ENCODE data around the gene LMOD2.
A peak's percentile ranks its signal among the peaks of the same experiment; 100 is the strongest.
"Not testable (repeated sequence)": the region's sequence is repeated elsewhere in the genome, so short reads cannot be mapped to it uniquely, and the experiment has no call there.

LMOD2 gene, protein sequence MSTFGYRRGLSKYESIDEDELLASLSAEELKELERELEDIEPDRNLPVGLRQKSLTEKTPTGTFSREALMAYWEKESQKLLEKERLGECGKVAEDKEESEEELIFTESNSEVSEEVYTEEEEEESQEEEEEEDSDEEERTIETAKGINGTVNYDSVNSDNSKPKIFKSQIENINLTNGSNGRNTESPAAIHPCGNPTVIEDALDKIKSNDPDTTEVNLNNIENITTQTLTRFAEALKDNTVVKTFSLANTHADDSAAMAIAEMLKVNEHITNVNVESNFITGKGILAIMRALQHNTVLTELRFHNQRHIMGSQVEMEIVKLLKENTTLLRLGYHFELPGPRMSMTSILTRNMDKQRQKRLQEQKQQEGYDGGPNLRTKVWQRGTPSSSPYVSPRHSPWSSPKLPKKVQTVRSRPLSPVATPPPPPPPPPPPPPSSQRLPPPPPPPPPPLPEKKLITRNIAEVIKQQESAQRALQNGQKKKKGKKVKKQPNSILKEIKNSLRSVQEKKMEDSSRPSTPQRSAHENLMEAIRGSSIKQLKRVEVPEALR

DNA sequence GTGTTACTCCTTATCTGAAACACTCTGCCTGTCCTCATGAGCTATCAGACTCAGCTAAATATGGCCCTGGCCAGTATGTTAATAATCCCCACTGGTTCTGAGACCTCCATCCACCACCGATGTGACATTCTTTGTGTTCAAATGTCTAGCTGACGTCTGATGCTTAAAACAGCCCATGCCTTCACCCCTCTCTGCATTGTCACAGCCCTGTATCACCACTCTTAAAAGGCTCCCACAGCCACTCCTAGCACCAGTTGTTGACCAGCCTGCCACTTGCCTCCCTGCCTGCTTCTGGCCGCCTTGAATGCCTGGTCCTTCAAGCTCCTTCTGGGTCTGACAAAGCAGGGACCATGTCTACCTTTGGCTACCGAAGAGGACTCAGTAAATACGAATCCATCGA is at the start of gene LMOD2:
TSS of gene LMOD2 (plus strand) at position 253 of the 400 bp plus-strand sequence. CDS start at position 351, 98 bp downstream.
- no peak for DNase-seq (ENCODE audit: low read depth in 1 of 2, low spot score in 1 of 2)

DNA sequence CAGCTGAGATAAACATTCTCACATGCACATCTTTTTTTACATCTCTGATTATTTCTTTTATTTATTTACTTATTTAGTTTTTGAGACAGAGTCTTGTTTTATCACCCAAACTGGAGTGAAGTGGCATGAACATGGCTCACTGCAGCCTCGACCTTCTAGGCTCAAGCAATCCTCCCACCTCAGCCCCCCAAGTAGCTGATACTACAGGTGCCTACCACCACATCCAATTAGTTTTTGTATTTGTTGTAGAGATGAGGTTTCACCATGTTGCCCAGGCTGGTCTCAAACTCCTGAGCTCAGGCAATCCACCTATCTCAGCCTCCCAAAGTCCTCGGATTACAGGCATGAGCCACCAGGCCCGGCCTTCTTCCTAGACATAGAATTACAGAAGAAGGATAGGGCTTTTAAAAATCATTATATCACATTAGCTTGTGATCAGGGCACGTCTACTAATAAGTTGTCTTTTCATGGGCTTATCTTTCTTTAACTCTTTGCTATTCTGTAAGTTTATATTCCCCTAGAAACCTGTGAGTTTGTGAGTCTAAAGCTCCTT is 48.2 kb upstream of the LMOD2 start:
- DNase-seq (ENCODE audit: low read depth in 1 of 2, low spot score in 1 of 2) = no peak

DNA sequence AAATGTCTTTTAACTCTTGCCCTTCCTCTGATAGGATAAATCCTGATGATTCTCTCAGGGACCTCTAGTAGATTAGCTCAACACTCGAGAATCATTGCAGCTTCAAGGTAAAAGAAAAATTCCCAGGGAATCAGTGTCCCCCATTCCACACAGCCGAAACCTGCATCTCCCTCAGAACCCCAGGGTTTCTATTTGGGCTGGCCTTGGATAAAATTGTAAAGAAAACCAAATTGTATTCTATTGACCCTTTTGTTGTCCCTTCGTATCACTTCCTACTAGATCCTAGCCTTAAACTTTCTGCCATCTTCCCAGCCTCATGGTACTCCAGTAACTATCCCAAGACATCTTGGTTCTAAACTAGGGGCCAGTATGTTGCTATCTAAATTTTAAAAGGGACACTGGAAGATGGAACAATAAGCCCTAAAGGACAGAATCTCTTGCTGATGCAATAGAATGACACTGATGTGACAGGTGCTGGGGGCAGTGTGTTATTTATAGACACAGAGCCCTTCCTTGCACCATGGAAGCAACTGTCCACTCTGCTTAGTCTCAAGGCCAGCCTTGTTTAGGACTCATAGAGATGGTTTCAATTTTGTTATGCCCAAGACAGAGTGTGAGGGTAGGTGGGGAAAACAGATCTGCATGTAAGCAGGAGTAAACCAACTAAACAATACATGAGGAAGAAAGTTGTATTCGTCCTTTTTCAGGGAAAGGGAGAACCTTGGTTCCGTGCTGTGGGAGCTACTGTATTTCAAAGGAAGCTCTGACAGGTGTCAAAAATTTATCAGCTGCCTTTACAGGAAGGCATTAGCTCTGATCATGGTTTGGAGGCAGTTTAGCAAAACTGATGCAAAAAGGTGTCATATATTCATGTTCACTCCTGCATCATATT is 46.4 kb upstream of the LMOD2 start:
- no peak for DNase-seq (ENCODE audit: low read depth in 1 of 2, low spot score in 1 of 2)

DNA sequence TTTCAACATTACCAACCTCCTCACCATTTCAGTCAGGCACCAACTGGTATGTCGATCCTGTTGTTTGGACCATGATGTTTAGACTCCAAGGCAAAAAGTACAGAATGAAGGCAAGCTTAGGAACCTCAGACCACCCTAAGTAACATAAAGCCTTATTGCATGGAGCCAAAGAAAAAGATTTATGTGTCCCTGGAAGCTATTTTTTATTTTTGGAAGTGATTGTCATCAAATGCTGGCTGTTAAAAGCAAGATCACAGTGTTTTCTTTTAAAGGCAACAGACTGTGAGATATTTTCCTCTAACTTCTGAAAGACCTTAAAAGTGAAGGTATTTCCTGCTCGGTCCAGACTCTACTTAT is 45.8 kb upstream of the LMOD2 start:
- DNase-seq (ENCODE audit: low read depth in 1 of 2, low spot score in 1 of 2) = no peak

DNA sequence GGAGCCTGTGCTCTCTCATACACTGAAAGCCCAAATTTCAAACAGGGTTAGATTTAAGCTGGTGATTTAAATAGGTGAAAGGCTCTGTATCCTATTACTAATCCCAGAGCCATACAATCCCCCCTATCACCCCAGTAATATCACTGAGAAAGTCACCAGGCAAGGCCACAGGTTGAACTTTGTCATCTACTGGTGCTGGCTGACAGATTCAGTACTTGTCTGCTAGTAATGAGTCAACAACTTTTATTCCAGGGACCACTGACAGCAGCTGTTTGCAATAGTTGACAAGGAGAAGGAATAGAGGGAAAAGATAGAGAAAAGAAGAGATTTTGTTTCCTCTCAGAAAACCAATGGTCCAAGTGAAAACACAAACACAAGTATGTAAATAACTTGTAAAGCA is 43.6 kb upstream of the LMOD2 start:
- DNase-seq (ENCODE audit: low read depth in 1 of 2, low spot score in 1 of 2) = no peak

DNA sequence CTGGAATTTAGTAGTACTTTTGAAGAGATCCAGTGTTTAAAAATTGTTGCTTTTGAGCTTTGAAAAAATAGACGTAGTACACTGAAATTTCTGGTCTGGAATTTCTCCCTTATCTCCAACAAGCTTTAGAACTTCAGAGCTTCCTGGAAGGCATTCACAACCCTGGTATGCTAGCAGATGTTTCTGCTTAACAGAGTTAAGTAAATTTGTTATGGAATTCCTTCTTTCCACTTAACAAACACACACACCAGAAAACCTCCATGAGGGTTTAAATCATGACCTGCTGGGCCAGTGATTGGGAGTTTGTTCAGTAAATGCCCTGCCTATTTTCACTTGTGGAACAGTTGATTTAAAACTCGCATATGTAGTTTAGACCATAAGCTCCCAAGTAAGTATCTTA is 40.3 kb upstream of the LMOD2 start:
- no peak for DNase-seq (ENCODE audit: low read depth in 1 of 2, low spot score in 1 of 2)

DNA sequence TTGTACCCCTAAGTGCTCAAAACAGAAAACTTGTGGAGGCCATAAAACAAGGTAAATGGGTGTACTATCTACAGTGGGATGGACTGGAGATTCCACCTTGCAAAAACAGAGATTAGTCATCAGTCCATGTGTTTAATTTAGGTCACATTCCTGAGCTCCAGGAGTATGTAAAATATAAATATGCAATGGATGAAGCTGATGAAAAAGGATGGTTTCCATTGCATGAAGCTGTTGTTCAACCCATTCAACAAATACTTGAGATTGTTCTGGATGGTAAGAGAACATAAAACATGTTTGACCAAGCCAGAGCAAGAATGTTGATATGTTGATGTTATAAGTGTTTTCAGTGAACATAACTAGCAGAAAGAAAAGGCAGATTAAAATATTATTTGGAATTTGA is 39.4 kb upstream of the LMOD2 start:
- no peak for DNase-seq (ENCODE audit: low read depth in 1 of 2, low spot score in 1 of 2)

DNA sequence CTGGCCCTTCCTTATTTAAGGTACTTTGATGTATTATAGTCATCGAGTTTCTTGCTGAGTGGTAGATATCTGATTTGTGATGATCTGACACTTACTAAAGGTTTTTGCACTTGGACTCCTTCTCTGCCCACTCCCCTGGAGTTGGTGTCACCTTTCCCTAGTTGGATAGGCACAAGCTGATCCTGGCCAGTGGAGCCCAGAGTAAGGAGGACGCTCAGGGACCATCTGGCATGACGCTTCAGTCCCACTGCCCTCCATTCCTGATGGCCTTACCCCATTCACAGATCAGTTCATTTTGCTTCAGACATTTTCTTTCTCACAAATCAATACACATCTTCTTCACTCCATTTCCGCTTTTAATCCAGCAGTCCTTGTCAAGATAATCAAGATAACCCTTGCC is 34.0 kb upstream of the LMOD2 start:
- DNase-seq (ENCODE audit: low read depth in 1 of 2, low spot score in 1 of 2) = no peak

DNA sequence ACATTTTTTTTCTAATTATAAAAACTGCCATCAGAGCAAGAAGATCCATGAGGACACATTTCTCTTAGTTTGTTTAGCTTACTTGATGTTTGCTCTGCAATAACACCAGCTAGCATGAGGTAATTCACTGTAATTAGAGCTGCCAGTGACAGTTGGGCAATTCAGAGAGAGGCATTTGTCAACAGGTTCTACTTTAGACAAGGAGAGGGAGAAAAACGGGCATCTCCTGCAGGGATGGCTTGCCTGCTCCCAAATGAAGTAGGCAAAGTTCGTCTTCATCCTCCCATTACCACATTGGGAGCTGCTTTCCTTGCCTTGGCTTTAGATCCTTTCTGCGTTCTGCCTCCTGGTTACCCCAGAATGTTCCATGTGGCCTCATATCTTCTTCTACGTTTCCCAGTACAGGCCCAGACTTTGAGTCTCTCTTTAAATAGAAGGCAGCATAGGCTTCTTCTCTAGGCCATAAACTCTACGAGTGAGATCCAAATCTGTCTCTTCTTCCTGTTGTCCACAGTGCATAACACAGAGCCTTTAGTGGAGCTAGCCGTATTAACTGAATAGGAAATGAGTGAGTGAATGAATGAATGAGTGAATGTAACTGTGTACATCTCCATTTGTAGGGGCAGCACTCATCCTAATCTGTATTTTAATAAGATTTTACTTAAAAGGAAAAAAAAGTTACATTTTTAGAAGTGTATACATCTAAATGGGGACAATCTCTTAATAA is 32.8 kb upstream of the LMOD2 start:
- DNase-seq (ENCODE audit: low read depth in 1 of 2, low spot score in 1 of 2) = no peak

DNA sequence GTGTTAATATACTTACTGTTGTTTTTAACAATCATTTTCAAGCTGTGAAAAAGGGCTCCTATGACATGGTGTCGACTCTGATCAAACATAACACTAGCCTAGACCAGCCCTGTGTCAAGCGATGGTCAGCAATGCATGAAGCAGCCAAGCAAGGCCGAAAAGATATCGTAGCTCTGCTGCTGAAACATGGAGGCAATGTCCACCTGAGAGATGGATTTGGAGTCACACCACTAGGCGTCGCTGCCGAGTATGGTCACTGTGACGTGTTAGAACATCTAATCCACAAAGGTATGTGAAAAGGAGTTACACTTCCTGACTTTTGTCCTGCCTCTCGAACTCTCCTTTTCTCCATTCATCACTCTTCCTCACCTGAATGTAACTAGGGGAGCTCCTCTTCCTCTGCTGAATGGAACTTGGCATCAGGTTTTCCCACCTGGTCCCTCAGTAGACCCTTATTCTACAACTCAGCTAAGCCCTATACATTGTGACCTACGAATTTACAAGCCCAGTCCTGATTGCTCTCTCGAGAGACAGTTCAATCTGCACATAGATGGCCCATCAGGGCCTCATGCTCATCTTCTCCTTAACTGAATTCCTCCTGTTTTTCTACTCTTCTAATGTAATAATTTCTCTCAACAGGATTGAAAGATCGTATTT is 31.0 kb upstream of the LMOD2 start:
- peak; percentile 16 to 22 for DNase-seq (ENCODE audit: low read depth in 1 of 2, low spot score in 1 of 2)

DNA sequence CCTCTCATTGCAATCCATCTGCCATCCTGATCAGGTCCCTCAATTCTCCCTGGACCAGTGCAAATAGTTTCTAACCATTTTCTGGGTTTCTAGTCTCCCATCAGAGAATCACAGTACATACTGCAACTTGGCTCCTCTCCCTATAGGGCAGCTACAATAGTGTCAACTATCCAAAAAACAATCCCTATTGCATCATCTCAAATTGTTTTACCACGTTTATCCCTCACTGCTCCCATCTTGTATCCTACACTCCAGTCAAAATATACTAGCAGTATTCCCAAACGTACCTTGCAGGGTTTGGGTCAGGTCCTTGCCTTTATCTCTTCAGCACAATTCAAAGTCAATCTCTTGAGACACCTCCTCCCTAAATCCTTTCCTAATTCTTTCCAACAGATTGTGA is 30.4 kb upstream of the LMOD2 start:
- DNase-seq (ENCODE audit: low read depth in 1 of 2, low spot score in 1 of 2) = no peak

DNA sequence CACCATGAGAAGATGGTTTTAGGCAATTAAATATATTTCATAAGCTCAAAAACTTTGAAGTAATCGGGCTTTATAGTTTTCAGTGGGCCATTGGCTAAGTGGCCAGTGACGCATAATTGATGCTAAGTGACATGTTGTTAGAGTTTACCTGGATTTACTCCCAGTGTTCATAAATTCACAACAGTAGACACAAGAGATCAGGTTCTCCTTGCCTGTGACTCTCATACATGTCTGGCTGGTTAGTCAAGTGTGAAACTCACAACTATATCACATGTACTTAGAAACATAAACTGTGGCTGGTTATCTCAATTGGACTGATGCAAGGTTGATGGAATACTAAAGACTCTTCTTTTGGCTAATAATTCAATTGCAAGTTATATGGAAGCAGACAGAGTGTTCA is 27.8 kb upstream of the LMOD2 start:
- no peak for DNase-seq (ENCODE audit: low read depth in 1 of 2, low spot score in 1 of 2)

DNA sequence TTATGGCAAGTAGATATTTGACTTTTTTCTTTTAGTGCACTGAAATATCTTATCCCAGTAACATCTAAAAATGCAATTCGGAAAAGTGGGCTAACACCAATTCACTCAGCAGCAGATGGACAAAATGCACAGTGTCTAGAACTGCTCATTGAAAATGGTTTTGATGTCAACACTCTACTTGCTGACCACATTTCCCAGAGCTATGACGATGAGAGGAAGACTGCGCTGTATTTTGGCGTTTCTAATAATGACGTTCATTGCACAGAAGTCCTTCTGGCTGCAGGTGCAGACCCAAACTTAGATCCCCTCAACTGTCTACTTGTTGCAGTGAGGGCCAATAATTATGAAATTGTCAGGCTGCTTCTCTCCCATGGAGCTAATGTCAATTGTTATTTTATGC is 26.8 kb upstream of the LMOD2 start:
- DNase-seq (ENCODE audit: low read depth in 1 of 2, low spot score in 1 of 2) = no peak

DNA sequence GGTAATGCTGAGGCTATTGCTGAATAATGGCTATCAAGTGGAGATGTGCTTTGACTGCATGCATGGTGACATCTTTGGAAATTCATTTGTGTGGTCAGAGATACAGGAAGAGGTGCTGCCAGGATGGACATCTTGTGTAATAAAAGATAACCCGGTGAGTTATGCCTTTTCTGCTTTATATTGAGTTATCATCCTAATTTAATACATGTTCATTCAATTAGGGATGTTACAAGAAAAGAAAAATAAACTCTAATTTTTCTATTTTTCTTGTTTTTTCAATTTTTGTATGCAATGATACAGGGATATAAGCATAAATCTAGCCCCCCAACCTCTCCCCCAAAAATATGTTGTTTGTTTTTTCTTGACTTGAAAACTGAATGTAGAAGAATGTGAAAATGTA is 26.4 kb upstream of the LMOD2 start:
- no peak for DNase-seq (ENCODE audit: low read depth in 1 of 2, low spot score in 1 of 2)

DNA sequence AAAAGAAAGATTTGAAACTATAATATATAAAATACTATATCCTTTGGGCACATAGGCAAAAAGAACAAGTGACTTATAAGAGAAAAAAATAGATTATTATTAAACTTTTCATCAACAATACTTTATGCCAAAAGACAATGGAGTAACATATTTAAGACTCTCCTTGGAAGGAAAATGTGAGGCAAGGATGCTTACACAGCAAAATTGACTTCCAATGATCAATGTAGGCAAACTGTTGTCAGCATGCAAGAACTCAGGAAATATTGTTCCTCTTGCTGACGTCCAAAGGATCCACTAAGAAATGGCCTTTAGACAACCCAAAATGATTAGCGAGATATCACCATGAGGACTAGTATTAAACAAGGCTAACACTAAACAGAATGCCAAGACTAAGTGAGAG is 22.9 kb upstream of the LMOD2 start:
- DNase-seq (ENCODE audit: low read depth in 1 of 2, low spot score in 1 of 2) = no peak

DNA sequence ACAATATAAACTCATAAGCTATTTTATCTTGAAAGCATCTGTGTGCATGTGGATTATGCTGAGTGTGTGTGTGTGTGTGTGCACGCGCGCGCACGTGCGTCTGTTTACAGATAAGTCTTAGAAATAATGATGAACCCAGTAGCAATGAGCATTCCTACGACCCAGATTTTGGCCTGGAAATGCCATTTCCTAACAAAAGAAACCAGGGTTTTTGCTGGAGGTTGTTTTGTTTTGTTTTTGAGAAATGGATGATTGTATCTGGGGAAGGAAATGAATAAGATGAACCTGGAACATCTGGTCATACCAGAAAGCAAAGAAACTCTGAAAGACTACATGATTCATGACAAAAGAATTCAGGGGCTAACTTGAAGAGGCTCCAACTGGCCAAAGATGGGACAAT is 22.1 kb upstream of the LMOD2 start:
- no peak for DNase-seq (ENCODE audit: low read depth in 1 of 2, low spot score in 1 of 2)

DNA sequence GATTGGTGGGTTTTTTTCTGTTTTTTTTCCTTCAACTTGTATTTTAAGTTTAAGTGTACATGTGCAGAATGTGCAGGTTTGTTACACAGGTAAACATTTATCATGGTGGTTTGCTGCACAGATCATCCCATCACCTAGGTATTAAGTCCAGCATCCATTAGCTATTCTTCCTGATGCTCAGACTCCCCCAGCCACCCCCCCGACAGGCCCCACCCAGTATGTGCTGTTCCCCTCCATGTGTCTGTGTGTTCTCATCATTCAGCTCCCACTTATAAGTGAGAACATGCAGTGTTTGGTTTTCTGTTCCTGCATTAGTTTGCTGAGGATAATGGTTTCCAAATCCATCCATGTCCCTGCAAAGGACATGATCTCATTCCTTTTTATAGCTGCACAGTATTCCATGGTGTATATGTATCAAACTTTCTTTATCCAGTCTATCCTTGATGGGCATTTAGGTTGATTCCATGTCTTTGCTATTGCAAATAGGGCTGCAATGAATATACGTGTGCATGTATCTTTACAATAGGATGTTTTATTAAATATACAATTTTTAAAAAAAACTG is 21.6 kb upstream of the LMOD2 start:
- DNase-seq (ENCODE audit: low read depth in 1 of 2, low spot score in 1 of 2) = not testable (repeated sequence)

DNA sequence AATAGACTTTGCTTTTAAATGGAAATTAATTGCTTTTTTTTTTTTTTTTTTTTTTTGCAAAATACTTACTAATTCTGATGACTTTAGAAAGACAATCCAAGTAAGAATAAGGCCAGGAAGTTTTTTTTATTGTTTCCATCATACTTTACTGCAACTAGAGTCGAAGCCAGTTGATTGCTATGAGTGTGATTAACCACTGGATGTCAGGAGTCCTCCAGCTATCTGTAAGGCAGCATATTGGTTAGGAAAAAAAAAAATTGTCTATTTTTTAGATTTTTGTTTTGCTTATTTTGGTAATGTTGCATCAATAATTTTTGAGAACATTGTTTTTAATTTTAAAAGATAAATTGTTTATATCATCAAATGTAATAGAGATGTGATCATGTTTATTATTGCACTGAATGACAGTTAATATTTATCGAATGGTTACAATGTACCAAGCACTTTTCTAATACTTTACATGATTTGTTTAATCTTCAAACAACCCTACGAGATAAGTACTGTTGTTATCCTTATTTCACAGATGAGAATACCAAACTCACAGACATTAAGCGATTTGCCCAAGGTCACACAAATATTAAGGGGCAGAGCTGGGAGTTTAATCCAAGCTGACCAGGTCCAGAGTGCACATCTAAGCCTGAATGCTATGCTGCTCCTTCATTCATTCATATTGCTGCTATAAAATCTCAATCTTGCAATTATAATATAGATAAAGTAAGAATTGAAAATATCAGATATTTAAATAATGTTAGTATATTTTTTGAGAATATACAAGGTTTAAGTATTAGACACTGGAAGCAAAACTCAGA is 19.9 kb upstream of the LMOD2 start:
- DNase-seq (ENCODE audit: low read depth in 1 of 2, low spot score in 1 of 2) = no peak

DNA sequence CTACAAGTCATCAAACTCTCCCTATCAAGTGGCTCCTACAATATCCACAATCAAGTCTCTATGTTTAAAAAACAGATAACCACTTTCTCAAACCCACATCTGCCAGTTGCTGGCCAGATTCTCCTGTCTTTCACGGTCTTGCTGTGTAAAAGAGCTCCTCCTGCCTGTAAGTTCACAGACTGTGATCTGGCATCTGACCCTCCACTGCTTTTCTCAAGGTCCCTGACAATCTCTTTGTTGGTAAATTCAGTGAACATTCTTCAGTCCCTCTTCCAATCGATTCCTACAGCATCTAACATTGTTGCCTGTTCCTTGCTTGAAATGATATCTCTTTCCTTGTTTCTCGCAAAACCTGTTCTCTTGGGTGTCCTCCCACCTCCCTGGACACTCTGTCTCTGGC is 18.5 kb upstream of the LMOD2 start:
- DNase-seq (ENCODE audit: low read depth in 1 of 2, low spot score in 1 of 2) = no peak

DNA sequence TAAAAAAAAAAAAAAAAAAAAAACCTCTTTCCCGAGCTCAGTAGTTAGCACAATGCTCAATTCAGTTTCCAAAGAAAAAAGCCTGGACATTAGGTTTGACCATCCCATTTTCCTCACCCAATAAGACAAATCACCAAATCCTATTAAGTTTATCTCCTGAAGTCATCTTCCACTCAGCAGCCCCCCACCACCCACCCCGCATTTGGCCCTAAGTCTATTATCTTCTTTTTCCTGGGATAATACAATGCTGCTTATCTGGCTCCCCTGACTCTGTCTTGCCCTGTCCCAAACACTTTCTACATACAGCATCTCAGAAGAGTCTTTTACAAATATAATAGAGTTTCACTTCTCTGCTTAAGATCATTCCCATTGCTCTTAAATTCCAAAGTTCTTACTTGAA is 17.8 kb upstream of the LMOD2 start:
- DNase-seq (ENCODE audit: low read depth in 1 of 2, low spot score in 1 of 2) = no peak

Measured in activated CD4-positive, alpha-beta T cell treated with anti-CD3 and anti-CD28 coated beads, Interleukin-2, amount 50 U/mL, for 24 hours (primary cell).